Measurements from ENCODE around the gene RPL18A. TPM values are rescaled to one million over a fixed set of nuclear protein-coding genes. Genes with fewer than 3 reads are reported as not detected.

RPL18A gene
- total and polyA plus RNA-seq, 2 of the 4 experiments (the other 2 are of a cell fraction): 1,351 to 1,735 TPM

DNA sequence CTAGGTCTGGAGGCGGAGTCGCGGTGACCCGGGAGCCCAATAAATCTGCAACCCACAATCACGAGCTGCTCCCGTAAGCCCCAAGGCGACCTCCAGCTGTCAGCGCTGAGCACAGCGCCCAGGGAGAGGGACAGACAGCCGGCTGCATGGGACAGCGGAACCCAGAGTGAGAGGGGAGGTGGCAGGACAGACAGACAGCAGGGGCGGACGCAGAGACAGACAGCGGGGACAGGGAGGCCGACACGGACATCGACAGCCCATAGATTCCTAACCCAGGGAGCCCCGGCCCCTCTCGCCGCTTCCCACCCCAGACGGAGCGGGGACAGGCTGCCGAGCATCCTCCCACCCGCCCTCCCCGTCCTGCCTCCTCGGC lies 12.2 kb downstream of the RPL18A start, which contains the start of gene SLC5A5:
SLC5A5 (plus strand) TSS at position 68 of the 373 bp plus-strand sequence. CDS start 375 bp downstream, outside the sequence.
- ChIA-PET POLR2A (ENCODE audit: unreplicated experiment) (no interaction called here), CTCF (interaction anchor here (3.4 kb wide), 1 partner anchor 60 kb away, joined by 33 read pairs; the partner anchor contains the start of gene CCDC124)
- no peak within 1 kb of the TSS for H3K9ac ChIP-seq (ENCODE audit: low read depth, low read length)
- H2AK9ac ChIP-seq (replicated peaks; ENCODE audit: low read depth, low read length, poor library complexity): no peak within 1 kb of the TSS
- H3K4ac ChIP-seq (ENCODE audit: low read depth, low read length): no peak within 1 kb of the TSS
- no peak within 1 kb of the TSS for H3K4me3 ChIP-seq (ENCODE audit: insufficient read depth, low read depth, low read length)
- WGBS, 2 experiments (ENCODE audit: extremely low coverage in 2 of 2, insufficient read length in 1 of 2): no CpG with 5 or more reads among the region's 26 CpGs
- H2AK5ac ChIP-seq (ENCODE audit: low read depth, low read length): no peak within 1 kb of the TSS
- no peaks in the 10 kb centered on the region for H3K9me3 ChIP-seq (ENCODE audit: control insufficient read depth, insufficient read depth, low read length)
- H2AFZ ChIP-seq (replicated peaks; ENCODE audit: low read length, poor library complexity): peak within 1 kb of the TSS; percentile 51
- intact Hi-C loops (cut with micrococcal nuclease): no loop called here
- no peak within 1 kb of the TSS for H4K5ac ChIP-seq (ENCODE audit: low read depth, low read length)
- no peak within 1 kb of the TSS for H2BK120ac ChIP-seq (ENCODE audit: low read depth, low read length)
- H3K14ac ChIP-seq (replicated peaks; ENCODE audit: low read depth, low read length): no peak within 1 kb of the TSS
- no peaks in the 10 kb centered on the region for H3K36me3 ChIP-seq (ENCODE audit: control insufficient read depth, insufficient read depth, low read length)
- no peak for ATAC-seq (ENCODE audit: low read depth)
- no peak within 1 kb of the TSS for H4K91ac ChIP-seq (ENCODE audit: insufficient read depth, low read depth, low read length)
- peaks cover 53% of the 10 kb centered on the region for H3K27me3 ChIP-seq (ENCODE audit: control insufficient read depth, insufficient read depth, low read length)
- no peak within 1 kb of the TSS for H3K27ac ChIP-seq (ENCODE audit: insufficient read depth, low read length)
- no peaks in the 10 kb centered on the region; the same call in 1 of the 2 replicates for H3K9me1 ChIP-seq (ENCODE audit: insufficient read depth, low read length)
- no peak within 1 kb of the TSS for H4K8ac ChIP-seq (ENCODE audit: low read depth in 2 of 2, low read length in 2 of 2)
- H3K79me1 ChIP-seq (ENCODE audit: low read depth in 1 of 2, low read length in 2 of 2): no peaks in the 10 kb centered on the region
- no peaks in the 10 kb centered on the region for H4K20me1 ChIP-seq (ENCODE audit: insufficient read depth, low read length)
- DNase-seq: no peak
- no peak within 1 kb of the TSS for H3K56ac ChIP-seq (ENCODE audit: extremely low read depth, insufficient read depth, low read length)
- H3K4me2 ChIP-seq (ENCODE audit: low read depth, low read length): no peak within 1 kb of the TSS
- no peak within 1 kb of the TSS for H2BK5ac ChIP-seq (ENCODE audit: low read depth, low read length, poor library complexity, severe bottlenecking)
- H2BK20ac ChIP-seq (ENCODE audit: low read depth, low read length): no peak within 1 kb of the TSS
- H2BK15ac ChIP-seq (ENCODE audit: low read depth, low read length): no peak within 1 kb of the TSS
- H3K23ac ChIP-seq (ENCODE audit: low read depth, low read length): no peak within 1 kb of the TSS
- H3K4me1 ChIP-seq (ENCODE audit: control insufficient read depth, insufficient read depth, low read length): no peaks in the 10 kb centered on the region
- dilution Hi-C loops (cut with HindIII; ENCODE audit: low sequenced_read_pairs, unreplicated experiment): no loop called here
- in situ Hi-C loops (cut with MboI; ENCODE audit: low sequenced_read_pairs): no loop called here
- BruUV-seq (replicated peaks): no TSS peak
- H3K18ac ChIP-seq (ENCODE audit: low read depth, low read length): no peak within 1 kb of the TSS
- TF ChIP-seq RAD21 (IDR thresholded peaks at IDR 0.05; ENCODE audit: low read length) (no peak), NFE2L2 (IDR thresholded peaks at IDR 0.05; ENCODE audit: low read depth, low read length) (no peak), SMC3 (IDR thresholded peaks at IDR 0.05; ENCODE audit: low read depth, low read length) (no peak), FOS (IDR thresholded peaks at IDR 0.05; ENCODE audit: low read depth, low read length) (no peak), RFX5 (IDR thresholded peaks at IDR 0.05; ENCODE audit: low read depth, low read length) (no peak), CHD1 (IDR thresholded peaks at IDR 0.05; ENCODE audit: low read depth, low read length) (no peak), BHLHE40 (IDR thresholded peaks at IDR 0.05; ENCODE audit: low read depth, low read length) (no peak), MAZ (IDR thresholded peaks at IDR 0.05; ENCODE audit: borderline replicate concordance, low read depth, low read length) (no peak)
